Cardiac septum (tissue), 1 donor: Measurements from ENCODE around the gene TRAF4. TPM values are rescaled to one million over a fixed set of nuclear protein-coding genes. Genes with fewer than 3 reads are reported as not detected.
A peak's percentile ranks its signal among the peaks of the same experiment; 100 is the strongest.
"Not testable (repeated sequence)": the region's sequence is repeated elsewhere in the genome, so short reads cannot be mapped to it uniquely, and the experiment has no call there.

Source experiments
- DNase-seq: peaks from one replicate; pipeline ENCODE4 v3.0.0-alpha.2; 2020; ENCODE audit warnings: low spot score
- intact Hi-C: fragments of 100-400 bp; cut with DNase I; formaldehyde crosslinking; loops from one replicate; pipeline ENCODE4 v1.14.0; 2022
- total RNA-seq: library from RNA; stranded (reverse); fragmentation: NEBNext Ultra II Directional; extraction: Animal tissue kit (Norgen Biotek cat#: 25700); gene quantifications from one replicate; pipeline ENCODE4 v1.2.1, GENCODE V29; 2021
- donor health status: DM: no; HTN: no; CAD: no.

The TRAF4 gene
- total RNA-seq, 1 donor from 2014 or later: 2.8 TPM

DNA sequence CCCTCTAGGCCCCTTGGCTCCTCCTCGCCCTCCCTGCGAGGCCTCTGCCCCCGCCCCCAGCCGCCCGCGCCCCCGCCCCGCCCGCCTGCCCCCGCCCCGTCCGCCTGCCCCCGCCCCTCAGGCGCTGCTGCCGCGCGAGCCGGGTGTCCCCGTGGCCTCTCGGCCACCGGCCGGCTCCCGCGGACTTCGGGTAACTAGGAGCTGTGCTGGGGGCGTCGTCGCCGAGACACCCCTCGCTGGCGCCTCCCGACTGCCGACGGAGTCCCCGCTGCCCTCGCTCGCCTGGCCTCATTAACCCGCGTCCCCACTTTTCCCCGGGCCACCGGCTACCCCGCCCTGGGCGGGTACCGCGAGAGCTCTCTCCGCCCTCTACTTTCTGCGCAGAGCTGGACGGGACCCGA lies 17.6 kb upstream of the TRAF4 start, which contains the start of gene TLCD1:
TSS of gene TLCD1 (minus strand) at position 8 of the 401 bp plus-strand sequence. CDS start 136 bp downstream, outside the sequence.
- intact Hi-C loops: loop anchor here (1.0 to 10.0 kb wide), 3 partner anchors 24 to 389 kb away; no protein-coding TSS in a partner anchor

DNA sequence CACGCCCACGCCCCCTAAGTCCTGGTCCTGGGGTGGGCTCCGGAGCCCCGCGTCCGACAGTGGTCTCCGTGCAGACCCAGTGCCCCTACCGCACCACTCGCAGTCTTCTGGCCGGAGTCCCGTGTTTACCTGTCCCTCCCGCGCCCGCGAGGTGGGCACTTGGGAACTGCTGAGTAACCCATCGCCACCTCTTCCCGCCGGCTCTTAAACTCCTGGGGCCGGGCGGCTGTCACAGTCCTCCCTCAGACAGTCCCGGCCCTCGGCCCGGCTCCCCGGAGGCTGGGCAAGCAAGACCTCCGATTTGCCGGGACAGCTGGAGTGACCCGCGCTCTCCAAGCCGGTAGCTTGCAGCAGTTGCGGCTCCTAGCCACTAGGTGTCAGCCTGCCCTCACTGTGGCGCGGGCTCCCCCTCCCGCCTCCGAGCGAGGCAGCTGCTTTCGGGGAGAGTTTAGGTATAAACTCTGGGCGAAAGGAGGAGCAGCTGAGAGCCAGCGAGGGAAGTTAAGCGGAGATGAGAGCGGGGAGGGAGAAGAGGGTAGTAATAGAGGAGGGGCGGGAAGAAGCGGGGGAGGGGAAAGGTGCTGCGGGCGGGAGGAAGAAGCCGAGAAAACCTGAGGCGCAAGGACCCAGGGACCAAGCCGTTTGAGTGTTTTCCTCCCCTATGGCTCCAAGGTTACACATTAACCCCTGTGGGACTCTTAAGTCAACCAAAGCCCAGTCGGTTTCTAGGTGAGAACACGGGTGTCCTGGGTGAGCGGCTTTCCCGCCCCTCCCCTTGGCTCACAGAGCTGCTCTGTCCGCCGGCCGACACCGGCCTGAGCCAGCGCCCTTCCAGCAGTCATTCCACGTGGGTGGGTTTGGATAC lies 17.0 kb upstream of the TRAF4 start:
- intact Hi-C loops: loop anchor here (1.0 to 10.0 kb wide), 3 partner anchors 23 to 388 kb away; no protein-coding TSS in a partner anchor
- DNase-seq: peak; percentile 97

More for the DNA sequence above, 17.6 kb upstream of the TRAF4 start, which contains the start of gene TLCD1:
- no peak for DNase-seq

DNA sequence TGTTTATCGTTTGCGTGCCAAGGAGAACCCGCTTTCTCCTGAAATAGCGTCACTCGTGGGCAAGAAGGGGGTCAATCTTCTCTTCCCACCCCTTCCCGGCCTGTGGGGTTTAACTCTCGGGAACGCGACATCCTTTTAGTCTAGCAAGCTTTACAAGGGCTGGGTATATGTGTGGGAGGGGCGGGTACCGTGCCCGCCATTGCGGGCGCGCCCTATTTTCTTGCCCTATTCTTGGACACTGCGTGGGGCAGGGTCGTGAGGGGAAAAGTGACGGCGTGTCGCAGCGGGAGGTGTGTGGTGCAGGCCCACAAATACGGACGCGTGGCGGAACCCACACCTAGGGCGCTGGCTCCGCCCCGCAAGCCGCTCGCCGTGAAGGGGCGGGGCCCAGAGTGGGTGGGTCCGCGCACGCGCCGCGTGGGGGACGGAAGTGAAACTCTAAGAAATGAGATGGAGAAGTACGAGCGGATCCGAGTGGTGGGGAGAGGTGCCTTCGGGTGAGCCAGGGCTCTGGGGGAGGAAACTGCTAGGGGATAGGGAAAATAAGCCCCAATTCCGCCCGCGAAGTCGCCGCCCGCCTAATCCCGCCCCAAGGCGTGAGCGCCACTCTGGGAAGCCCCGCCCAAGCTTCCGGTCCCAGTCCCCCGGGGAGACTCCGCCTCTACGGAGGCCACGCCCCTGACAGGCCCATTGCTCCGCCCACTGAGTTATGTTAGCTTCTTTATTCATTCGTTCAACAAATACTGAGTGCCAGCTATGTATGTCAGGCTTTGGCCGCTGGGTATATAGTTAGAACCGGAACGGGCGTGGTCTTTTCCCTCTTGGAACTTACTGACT lies 15.2 kb upstream of the TRAF4 start, which contains the start of gene NEK8:
TSS of gene NEK8 (plus strand) at position 425 of the 837 bp plus-strand sequence. CDS start at position 451, 26 bp downstream.
- intact Hi-C loops: loop anchor here (1.0 to 10.0 kb wide), 2 partner anchors 16 to 386 kb away; partner anchors contain the start of gene TRAF4
- DNase-seq: peak; percentile 97

DNA sequence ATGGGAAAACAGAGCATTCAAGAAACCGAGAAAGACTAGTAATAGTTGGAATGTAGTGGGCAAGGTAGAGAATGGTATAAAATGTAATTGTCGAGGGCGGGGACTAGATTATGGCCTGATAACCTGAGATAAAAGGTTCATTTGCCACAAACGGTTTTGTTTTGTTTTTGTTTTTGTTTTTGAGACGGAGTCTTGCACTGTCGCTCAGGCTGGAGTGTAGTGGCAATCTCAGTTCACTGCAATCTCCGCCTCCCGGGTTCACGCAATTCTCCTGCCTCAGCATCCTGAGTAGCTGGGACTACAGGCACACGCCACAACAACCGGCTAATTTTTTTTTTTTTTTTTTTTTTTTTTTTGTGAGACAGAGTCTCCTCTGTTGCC lies 13.9 kb upstream of the TRAF4 start:
- intact Hi-C loops: loop anchor here (10.0 kb wide), 1 partner anchor 385 kb away; no protein-coding TSS in a partner anchor

DNA sequence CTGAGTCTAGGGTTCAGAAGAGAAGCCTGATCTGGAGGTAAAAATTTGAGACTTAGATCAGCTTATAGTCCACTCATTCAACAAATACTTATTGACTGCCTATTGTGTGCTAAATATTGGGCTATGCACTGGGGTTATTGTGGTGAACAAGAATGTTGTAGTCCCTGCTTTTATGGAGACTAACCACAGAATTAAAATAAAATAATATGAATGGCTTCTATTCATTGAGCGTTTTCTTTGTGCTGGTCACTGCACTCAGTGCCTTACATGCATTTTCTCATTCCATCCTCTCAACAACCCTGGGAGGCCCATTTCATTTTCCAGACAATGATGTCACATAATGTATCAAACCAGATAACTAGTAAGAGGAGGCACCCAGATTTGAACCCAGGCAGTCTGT lies 10.5 kb upstream of the TRAF4 start:
- intact Hi-C loops: no loop called here
- no peak for DNase-seq

More for the DNA sequence above, 13.9 kb upstream of the TRAF4 start:
- DNase-seq: no peak

DNA sequence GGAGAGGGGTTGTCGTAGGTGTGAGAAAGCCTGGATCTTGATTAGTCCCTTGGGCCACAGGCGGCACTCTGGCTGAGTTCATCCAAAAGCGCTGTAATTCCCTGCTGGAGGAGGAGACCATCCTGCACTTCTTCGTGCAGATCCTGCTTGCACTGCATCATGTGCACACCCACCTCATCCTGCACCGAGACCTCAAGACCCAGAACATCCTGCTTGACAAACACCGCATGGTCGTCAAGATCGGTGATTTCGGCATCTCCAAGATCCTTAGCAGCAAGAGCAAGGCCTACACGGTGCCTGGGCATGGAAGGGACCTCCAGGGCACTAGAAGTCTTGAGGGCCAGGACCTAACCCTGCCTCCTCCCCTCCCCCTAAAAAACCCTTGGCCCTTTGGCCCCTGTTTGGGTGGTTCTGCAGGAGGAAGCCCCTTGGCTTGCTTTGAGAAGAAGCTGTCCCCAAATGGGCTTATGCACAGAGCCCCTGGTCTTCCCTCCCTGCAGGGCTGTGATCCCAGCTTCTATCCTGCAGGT lies 9.0 kb upstream of the TRAF4 start:
- intact Hi-C loops: no loop called here
- DNase-seq: no peak

DNA sequence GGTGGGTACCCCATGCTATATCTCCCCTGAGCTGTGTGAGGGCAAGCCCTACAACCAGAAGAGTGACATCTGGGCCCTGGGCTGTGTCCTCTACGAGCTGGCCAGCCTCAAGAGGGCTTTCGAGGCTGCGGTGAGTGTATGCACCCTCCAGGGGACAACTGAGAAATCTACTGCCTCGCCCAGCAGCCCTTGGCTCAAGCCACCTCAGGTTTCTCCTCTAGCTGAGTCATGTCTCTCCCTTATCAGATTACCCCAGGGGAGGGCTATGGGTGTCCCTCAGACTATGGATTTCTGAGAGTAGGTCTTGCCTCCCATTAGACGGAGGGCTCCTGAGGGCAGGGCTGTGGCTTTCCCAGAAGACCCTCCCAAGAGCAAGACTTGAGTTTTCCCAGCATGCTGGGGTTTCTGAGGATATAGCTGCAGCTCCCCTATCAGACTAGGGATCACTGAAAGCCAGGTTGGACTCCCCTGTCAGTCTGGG lies 8.5 kb upstream of the TRAF4 start:
- no peak for DNase-seq
- intact Hi-C loops: no loop called here

DNA sequence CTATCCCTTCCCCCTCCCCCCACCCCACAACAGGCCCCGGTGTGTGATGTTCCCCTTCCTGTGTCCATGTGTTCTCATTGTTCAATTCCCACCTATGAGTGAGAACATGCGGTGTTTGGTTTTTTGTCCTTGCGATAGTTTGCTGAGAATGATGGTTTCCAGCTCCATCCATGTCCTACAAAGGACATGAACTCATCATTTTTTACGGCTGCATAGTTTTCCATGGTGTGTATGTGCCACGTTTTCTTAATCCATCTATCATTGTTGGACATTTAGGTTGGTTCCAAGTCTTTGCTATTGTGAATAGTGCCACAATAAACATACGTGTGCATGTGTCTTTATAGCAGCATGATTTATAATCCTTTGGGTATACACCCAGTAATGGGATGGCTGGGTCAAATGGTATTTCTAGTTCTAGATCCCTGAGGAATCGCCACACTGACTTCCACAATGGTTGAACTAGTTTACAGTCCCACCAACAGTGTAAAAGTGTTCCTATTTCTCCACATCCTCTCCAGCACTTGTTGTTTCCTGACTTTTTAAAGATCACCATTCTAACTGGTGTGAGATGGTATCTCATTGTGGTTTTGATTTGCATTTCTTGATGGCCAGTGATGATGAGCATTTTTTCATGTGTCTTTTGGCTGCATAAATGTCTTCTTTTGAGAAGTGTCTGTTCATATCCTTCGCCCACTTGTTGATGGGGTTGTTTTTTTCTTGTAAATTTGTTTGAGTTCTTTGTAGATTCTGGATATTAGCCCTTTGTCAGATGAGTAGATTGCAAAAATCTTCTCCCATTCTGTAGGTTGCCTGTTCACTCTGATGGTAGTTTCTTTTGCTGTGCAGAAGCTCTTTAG lies 7.7 kb upstream of the TRAF4 start:
- DNase-seq, intact Hi-C loops: not testable (repeated sequence)

DNA sequence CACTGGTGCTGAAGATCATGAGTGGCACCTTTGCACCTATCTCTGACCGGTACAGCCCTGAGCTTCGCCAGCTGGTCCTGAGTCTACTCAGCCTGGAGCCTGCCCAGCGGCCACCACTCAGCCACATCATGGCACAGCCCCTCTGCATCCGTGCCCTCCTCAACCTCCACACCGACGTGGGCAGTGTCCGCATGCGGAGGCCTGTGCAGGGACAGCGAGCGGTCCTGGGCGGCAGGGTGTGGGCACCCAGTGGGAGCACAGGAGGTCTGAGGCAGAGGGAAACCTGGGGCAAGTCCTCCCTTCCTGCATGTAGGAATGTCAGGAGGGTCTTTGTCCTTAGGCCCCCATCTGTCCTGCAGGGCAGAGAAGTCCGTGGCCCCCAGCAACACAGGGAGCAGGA lies 6.5 kb upstream of the TRAF4 start:
- DNase-seq: no peak
- intact Hi-C loops: no loop called here

DNA sequence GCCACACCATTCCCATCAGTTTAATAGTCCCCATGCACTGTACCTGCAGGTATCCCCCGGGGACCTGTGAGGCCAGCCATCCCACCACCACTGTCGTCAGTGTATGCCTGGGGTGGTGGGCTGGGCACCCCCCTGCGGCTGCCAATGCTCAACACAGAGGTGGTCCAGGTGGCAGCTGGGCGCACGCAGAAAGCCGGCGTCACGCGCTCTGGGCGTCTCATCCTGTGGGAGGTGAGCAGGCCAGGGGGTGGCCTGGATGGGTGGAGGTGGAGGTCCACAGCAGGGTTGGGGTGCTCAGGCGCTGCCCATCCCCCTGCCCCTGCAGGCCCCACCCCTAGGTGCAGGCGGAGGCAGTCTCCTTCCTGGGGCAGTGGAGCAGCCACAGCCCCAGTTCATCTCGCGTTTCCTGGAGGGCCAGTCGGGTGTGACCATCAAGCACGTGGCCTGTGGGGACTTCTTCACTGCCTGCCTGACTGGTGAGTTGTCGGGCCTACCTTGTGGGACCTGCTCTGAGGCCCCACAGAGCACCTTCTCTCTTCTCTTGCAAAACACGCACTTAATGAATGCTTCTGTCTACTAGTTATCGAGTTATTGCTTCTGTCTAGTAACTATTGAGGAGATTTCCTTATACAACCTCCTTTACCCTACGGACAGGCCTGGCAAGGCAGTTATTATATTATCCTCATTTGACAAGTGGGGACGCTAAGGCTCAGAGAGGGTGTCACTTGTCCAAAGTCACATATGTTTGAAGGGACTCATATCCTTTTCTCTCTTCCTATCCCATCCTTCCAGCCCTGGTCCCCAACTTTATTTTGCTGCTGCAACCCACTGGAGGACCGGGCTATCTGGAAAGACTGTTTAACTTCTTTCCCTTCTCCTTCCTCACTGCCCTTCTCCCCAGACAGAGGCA lies 5.8 kb upstream of the TRAF4 start:
- DNase-seq: no peak
- intact Hi-C loops: no loop called here

DNA sequence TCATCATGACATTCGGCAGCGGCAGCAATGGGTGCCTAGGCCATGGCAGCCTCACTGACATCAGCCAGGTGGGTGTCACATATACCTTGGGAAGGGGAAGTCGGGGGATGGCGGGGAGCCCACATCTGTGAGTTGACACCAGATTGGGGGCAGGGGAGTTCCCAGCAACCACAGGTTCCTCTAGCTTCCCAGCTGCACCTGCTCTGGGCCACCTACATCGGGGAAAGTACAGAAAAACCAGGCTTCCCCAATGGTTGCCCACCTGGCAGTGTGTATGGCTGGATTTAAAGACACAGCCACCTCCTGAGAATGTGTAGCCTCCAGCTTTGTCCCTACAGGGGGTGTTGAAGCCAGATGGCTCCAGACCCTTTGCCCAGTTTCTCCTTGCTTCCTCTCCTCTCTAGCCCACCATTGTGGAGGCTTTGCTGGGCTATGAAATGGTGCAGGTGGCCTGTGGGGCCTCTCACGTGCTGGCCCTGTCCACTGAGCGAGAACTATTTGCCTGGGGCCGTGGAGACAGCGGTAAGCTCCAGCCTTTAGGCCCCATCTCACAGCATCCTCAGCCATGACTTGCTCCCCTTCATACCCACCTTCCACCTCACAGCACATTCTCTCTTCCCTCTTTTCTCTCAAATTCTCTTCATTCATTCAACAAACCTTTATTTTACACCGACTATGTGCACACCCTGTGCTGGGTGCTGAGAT lies 5.0 kb upstream of the TRAF4 start:
- intact Hi-C loops: no loop called here
- DNase-seq: no peak

DNA sequence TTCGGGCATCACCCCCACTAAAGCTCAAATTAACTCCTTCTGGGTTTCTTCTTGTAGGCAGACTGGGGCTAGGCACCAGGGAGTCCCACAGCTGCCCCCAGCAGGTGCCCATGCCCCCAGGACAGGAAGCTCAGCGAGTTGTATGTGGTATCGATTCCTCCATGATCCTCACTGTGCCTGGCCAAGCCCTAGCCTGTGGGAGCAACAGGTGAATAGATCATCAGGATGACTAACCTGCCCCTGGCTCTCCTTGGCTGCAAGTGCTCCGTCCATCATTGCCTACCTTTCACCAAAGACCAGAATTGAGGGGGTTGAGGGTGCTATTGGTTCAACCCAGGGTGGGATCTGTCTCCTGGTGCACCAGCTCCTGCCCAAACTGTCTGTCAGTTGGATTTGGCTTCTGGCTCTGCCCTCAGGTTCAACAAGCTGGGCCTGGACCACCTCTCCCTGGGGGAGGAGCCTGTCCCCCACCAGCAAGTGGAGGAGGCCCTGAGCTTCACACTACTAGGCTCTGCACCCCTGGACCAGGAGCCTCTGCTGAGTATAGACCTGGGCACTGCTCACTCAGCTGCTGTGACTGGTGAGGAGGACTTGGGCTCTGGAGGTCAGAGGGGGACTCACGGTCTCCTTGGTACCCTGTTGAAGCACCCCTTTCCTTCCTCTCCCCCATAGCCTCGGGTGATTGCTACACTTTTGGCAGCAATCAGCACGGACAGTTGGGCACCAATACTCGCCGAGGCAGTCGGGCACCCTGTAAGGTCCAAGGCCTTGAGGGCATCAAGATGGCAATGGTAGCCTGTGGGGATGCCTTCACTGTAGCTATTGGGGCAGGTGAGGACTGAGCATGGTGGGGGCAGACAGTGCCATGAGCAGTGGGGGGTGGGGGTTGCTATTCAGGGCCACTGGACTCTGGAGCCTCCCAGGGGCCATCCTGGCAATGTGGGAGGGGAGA lies 3.1 kb upstream of the TRAF4 start:
- intact Hi-C loops: no loop called here
- no peak for DNase-seq

DNA sequence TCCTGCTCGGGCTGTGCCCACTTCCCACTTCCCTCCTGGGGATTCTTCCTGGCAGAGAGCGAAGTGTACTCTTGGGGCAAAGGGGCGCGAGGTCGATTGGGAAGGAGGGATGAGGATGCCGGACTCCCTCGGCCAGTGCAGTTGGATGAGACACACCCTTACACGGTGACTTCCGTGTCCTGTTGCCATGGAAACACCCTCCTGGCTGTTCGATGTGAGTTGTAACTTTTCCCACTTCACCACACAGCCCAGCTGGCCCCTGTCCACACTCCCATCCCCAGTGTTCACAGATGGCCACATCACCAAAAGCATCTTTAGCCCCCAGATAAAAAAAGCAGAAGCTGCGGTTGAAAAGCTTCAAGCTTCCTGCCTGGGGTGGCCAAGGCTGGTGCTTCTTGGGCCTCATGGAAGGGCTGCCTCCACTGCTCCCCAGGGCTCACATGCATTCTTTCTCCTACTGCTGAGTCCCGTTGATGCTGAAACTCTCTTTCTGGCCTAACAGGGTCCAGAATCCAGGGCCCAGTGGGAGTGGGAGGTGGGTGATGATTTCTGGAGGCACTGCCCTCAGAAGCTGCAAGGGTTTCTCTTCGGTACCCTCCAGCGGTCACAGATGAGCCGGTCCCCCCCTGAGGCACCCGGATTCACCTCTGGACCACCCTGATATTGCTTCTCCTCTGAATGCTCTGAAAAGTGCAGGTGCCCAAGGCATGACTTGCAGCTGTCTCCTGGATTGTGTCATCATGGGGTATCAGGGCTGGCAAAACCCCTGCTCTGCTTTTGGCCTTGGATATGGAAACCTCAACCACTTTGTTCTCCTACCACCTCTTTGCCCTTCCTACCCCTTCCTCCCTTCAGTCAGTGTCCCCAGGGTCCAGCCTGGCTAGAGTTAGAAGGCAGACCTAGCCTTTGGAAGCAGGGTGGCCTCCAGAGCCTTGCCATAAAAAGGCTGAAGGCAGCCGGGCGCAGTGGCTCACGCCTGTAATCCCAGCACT lies 2.2 kb upstream of the TRAF4 start:
- DNase-seq: no peak
- intact Hi-C loops: no loop called here

DNA sequence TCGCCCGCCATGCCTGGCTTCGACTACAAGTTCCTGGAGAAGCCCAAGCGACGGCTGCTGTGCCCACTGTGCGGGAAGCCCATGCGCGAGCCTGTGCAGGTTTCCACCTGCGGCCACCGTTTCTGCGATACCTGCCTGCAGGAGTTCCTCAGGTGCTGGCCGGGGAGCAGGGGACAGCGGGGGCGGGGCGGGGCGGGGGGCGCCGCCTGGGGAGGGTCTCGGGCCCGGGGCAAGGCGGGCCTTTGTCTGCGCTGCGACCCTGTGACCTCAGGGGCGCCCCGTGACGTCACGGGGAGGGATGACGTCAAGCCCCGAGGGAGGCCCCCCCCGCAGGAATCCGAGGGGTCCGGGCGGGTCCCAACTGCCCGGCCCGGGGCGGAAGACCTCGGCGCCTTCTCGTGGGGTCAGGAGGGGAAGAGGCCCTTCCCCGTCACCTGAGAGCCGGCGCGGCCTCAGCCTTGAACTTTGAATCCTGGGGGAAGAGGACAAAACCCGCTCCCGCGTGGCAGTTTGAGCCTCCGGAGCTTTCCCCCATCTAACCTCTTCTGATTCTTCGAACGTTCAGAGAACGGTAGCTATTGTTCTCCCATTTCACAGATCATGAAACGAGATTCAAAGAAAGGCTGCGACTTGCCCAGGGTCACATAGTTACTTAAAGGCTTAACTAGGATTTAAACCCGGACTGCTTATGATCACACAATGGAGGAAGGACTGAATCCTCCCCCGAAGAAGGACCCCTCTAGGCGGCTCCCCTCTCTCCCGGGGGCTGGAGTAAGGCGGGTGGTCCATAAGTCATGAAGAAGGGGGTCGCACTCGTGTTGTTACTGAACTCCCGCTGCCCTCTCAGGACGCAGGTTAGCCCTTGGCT lies 527 bp downstream of the TRAF4 start:
- no peak for DNase-seq
- intact Hi-C loops: loop anchor here (1.0 kb wide), 1 partner anchor 16 kb away; the partner anchor contains the start of gene NEK8
